ENCODE measurements around the gene SMURF1. TPM values are rescaled to one million over a fixed set of nuclear protein-coding genes. Genes with fewer than 3 reads are reported as not detected.

Gene SMURF1
- total RNA-seq, 1 donor from 2014 or later, result 10.0 TPM

DNA sequence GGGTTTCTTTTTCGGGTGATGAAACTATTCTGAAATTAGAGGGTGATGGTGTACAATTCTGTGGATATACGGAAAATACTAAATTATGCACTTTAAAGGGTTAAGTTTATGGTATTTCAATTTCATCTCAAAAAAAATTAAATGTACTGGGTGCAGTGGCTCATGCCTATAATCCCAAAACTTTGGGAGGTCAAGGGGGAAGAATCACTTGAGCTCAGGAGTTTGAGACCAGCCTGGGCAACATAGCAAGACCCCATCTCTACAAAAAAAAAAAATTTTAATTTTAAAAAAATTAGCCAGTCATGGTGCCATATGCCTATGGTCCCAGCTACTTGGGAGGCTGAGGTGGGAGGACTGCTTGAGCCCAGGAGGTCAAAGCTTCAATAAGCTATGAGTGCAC lies 57.0 kb downstream of the SMURF1 start:
- intact Hi-C loops (cut with micrococcal nuclease), result no loop called here
- Histone ChIP-seq H3K9me3 (replicated peaks) (peaks cover 7% of the 10 kb centered on the region), H3K27ac (replicated peaks) (no peak overlapping the region), H3K4me1 (peaks cover 11% of the 10 kb centered on the region), H3K27me3 (ENCODE audit: low read depth) (no peaks in the 10 kb centered on the region), H3K4me3 (no peak overlapping the region), H3K36me3 (no peaks in the 10 kb centered on the region)
- TF ChIP-seq, protein P1, sequence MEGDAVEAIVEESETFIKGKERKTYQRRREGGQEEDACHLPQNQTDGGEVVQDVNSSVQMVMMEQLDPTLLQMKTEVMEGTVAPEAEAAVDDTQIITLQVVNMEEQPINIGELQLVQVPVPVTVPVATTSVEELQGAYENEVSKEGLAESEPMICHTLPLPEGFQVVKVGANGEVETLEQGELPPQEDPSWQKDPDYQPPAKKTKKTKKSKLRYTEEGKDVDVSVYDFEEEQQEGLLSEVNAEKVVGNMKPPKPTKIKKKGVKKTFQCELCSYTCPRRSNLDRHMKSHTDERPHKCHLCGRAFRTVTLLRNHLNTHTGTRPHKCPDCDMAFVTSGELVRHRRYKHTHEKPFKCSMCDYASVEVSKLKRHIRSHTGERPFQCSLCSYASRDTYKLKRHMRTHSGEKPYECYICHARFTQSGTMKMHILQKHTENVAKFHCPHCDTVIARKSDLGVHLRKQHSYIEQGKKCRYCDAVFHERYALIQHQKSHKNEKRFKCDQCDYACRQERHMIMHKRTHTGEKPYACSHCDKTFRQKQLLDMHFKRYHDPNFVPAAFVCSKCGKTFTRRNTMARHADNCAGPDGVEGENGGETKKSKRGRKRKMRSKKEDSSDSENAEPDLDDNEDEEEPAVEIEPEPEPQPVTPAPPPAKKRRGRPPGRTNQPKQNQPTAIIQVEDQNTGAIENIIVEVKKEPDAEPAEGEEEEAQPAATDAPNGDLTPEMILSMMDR (IDR thresholded peaks at IDR 0.05; ENCODE audit: borderline replicate concordance), result no peak
- no peak for DNase-seq

DNA sequence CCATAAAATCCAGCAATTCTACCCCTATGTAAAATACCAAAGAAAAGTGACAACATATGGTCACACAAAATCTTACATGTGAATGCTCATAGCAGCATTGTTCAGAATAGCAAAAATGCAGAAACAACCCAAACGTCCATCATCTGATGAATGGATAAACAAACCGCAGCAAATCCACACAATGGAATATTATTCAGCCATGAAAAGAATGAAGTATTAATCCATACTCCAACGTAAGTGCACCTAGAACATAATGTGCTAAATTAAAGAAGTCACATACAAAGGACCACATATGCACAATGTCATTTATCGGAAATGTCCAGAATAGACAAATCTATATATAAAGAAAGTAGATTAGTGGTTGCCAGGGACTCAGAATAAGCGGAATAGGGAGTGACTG lies 57.4 kb downstream of the SMURF1 start:
- Histone ChIP-seq H3K9me3 (replicated peaks) (peaks cover 7% of the 10 kb centered on the region), H3K27ac (replicated peaks) (no peak overlapping the region), H3K27me3 (ENCODE audit: low read depth) (no peaks in the 10 kb centered on the region), H3K36me3 (no peaks in the 10 kb centered on the region), H3K4me1 (peaks cover 9% of the 10 kb centered on the region), H3K4me3 (no peak overlapping the region)
- TF ChIP-seq, protein P1 (IDR thresholded peaks at IDR 0.05; ENCODE audit: borderline replicate concordance), result no peak
- DNase-seq, result no peak
- intact Hi-C loops (cut with micrococcal nuclease), result no loop called here

DNA sequence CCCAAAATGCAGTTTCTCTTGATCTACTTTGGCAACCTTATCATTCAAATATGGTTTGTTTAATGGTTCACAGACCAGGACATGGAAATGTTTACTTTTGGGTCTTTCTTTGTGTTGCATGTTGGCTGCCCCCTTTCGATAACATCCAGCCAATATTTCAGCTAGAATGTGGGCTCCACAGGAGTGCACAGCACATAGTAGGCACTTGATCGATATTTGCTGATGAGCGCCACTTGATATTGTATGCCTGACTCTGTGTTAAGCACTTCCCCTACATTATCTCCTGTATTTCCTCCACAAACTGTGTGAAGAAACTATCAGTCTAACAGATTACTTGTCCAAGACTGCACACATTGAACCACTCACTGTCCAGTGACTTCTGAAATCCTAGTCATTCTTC lies 60.2 kb downstream of the SMURF1 start:
- H3K4me1 ChIP-seq, result peaks cover 28% of the 10 kb centered on the region
- intact Hi-C loops (cut with micrococcal nuclease), result no loop called here
- no peak overlapping the region for H3K4me3 ChIP-seq
- peaks cover 7% of the 10 kb centered on the region for H3K9me3 ChIP-seq (replicated peaks)
- no peaks in the 10 kb centered on the region for H3K27me3 ChIP-seq (ENCODE audit: low read depth)
- no peak for DNase-seq
- no peak overlapping the region for H3K27ac ChIP-seq (replicated peaks)
- TF ChIP-seq, protein P1 (IDR thresholded peaks at IDR 0.05; ENCODE audit: borderline replicate concordance), result no peak
- H3K36me3 ChIP-seq, result no peaks in the 10 kb centered on the region

DNA sequence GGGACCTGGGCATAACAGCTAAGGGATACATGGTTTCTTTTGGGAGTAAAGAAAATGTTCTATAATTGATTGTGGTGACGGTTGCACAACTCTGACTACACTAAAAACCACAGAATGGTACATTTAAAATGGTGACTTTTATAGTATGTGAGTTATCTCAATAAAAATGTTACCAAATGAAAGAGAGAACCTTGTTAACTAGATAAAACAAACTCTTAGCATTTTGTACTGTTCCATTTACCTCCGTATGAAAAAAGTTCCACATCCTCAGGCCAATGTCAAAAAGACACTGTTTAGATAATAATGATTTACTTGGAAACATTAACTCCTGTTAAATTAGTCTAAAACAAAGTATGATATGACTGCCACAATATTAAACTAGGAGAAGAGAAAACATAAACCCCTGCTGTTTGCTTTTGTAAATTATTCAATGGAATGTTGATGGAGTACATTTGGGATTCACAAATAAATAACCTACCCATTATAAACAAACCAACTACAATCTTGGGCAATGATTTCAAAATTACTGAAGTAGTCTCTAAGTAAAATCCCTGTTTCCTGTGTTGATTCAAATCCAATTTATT lies 60.7 kb downstream of the SMURF1 start:
- no peaks in the 10 kb centered on the region for H3K27me3 ChIP-seq (ENCODE audit: low read depth)
- H3K36me3 ChIP-seq, result no peaks in the 10 kb centered on the region
- no peak for DNase-seq
- H3K9me3 ChIP-seq (replicated peaks), result peaks cover 7% of the 10 kb centered on the region
- intact Hi-C loops (cut with micrococcal nuclease), result no loop called here
- TF ChIP-seq, protein P1 (IDR thresholded peaks at IDR 0.05; ENCODE audit: borderline replicate concordance), result no peak
- H3K4me1 ChIP-seq, result peaks cover 33% of the 10 kb centered on the region
- no peak overlapping the region for H3K27ac ChIP-seq (replicated peaks)
- no peak overlapping the region for H3K4me3 ChIP-seq

DNA sequence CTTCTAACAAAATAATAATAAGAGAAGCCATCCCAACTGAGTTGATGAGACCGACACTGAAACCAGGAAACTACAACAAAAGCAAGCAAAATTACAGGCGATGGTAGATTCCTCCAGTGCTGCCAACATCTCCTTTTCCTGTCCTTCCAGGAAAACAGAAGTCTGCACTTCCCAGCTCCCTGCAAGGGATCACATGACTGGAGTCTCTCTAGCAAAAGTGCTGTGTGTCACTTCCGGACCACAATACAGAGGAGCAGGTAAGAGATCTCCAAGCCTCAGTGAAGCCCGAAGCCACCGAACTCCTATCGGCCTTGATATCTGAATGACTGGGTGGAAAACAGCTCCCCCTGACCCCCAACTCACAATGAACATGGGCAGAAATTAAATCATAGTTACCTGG lies 63.2 kb downstream of the SMURF1 start:
- DNase-seq, result no peak
- Histone ChIP-seq H3K4me3 (no peak overlapping the region), H3K36me3 (no peaks in the 10 kb centered on the region), H3K4me1 (peaks cover 42% of the 10 kb centered on the region), H3K27me3 (ENCODE audit: low read depth) (no peaks in the 10 kb centered on the region), H3K9me3 (replicated peaks) (no peaks in the 10 kb centered on the region), H3K27ac (replicated peaks) (no peak overlapping the region)
- intact Hi-C loops (cut with micrococcal nuclease), result no loop called here
- TF ChIP-seq, protein P1 (IDR thresholded peaks at IDR 0.05; ENCODE audit: borderline replicate concordance), result no peak

All from left ventricle myocardium inferior (tissue), 1 donor.